Fibroblast of pulmonary artery (primary cell): Measurements from ENCODE around the gene GMPPA.
A peak's percentile ranks its signal among the peaks of the same experiment; 100 is the strongest.

Source experiments
- DNase-seq: peaks from one replicate; pipeline ENCODE4 v3.0.0-alpha.2; 2010; ENCODE audit warnings: low read depth
- H3K4me3 ChIP-seq: replicated peaks from 2 replicates; pipeline ENCODE4 v1.5.1; 2011; ENCODE audit warnings: low read depth, mild to moderate bottlenecking, control low read depth, low read length, moderate library complexity
- TF ChIP-seq, protein P1 (sequence below): IDR thresholded peaks from 2 replicates; pipeline ENCODE4 v1.5.1; 2011; ENCODE audit warnings: mild to moderate bottlenecking, control low read depth, low read length, inconsistent platforms; ENCODE audit errors: missing control alignments

The GMPPA gene

DNA sequence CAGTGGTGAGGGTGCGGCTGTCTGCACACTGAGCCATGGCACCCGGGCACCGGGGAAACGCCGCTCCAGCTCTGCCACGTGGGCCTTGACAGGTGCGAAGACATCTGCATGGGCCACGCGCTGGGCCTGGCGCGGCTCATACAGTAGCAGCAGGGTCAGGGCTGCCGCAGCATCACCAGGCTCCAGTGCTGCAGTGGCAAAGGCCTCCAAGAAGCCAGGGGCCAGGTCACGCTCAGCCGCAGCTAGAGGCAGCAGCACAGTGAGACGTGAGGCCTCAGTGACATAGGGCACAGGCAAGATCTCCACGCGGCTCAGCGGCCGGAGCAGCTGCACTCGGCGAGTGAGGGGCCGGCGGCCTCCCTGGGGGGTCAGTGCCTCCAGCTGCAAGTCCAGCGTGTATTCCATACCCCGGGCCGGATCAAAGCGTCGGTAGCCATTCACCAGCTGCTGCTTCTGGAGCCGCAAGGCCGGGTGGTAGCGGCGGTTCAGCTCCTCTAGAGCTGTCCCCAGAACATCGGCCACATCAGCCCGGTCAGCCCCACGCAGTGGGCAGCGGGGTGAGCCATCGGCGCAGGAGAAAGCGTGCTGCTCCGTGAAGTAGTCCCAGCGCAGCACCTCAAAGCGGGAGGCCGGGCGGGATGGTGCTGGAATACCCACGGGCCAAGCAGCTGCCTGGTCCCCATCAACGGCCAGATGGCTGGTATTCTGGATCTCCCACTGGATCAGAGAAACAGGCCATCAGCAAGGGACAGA is 41.4 kb downstream of the GMPPA start:
- no peak overlapping the region for H3K4me3 ChIP-seq
- no peak for DNase-seq
- TF ChIP-seq, protein P1, sequence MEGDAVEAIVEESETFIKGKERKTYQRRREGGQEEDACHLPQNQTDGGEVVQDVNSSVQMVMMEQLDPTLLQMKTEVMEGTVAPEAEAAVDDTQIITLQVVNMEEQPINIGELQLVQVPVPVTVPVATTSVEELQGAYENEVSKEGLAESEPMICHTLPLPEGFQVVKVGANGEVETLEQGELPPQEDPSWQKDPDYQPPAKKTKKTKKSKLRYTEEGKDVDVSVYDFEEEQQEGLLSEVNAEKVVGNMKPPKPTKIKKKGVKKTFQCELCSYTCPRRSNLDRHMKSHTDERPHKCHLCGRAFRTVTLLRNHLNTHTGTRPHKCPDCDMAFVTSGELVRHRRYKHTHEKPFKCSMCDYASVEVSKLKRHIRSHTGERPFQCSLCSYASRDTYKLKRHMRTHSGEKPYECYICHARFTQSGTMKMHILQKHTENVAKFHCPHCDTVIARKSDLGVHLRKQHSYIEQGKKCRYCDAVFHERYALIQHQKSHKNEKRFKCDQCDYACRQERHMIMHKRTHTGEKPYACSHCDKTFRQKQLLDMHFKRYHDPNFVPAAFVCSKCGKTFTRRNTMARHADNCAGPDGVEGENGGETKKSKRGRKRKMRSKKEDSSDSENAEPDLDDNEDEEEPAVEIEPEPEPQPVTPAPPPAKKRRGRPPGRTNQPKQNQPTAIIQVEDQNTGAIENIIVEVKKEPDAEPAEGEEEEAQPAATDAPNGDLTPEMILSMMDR: no peak

DNA sequence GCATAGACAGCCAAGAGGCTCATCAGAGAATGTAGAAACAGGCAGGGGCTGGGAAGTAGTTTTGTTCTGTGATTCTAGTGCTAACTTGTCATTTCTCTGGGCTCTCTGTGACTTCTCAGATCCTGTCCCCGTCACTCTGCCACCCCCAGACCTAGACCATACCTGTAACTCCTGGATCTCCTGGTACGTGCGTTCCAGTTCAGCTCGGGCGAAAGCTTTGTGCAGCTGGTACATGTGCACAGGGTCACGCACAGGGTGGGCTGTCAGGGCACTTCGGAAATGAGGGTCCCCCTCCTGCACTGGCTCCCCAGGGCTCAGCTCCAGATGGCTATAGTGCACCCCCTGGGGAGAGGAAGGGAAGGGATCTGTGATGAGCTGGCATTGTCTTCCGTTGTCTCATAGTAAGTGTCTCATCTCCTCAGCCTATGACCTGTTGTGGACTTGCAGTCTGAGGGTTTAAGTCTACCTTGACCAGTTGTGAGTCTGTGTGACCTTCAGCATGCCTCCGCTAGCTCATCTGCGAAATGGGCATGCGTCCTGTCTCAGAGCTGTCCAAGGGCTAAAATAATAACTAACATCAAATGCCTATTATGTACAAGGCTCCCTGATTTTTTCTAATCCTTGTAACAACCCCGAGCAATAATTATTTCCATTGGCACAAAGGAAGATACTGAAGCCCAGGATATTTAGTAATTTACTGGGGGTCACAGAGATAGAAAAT is 42.3 kb downstream of the GMPPA start:
- no peak for DNase-seq
- H3K4me3 ChIP-seq: no peak overlapping the region
- TF ChIP-seq, protein P1: no peak

DNA sequence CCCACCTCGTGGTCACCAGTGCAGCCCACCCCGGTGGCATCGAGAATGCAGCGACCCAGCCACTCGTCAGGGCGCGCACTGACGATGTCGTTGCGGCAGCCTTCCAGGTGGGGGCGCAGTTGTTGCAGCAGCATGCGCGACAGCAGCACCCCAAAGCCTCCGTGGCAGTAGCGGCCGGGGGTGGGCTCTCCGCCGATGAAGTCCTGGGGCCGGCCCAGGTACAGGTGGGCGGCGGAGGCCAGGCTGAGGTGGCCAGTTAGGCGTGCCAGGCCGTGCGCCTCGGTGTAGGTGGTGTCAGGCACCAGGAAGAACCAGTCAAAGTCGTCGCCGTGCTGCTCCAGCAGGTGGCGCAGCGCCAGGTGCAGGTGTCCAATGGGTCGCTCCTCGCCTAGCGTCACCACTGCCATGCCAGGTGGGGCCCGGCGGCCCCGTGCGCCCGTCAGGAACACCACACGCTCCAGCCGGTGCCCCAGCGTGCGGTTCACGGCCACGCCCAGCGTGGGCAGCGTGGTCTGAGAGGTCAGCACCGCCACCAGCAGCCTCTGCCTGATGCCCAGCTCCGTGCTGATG is 43.0 kb downstream of the GMPPA start:
- DNase-seq: peak; percentile 66
- TF ChIP-seq, protein P1: peak; percentile 77
- no peak overlapping the region for H3K4me3 ChIP-seq

DNA sequence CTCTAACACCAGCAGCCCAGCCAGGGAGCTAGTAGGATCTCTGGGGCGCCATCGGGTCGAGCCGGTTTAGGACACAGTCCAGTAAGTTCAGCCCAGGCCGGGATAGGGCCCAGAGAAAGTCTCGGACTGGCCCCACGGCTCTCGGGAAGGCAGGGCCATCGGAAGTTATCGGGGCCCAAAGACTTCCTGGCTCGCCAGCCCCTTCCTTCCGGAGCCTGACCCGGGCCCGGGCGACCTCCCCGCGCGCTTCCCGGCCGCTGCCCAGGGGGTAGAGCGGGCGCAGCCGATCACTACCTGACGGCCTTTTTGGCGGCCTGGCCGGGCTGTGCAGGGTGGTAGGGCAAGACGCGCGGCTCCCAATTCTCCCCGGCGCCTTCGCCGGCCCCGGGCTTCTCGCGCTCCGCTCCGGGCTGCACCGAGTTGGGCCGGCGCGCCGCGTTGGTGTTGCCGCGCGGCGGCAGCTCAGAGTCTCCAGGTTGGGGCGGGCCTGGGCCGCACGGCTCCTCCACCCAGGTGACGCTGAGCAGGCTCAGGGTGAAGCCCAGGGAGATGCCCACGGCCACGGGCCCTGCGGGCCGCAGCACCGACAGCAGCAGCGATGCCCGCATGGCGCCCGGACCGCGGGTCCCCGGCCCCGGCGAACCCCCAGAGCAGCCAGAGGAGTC is 44.4 kb downstream of the GMPPA start:
- peak; percentile 37 for DNase-seq
- H3K4me3 ChIP-seq: peak overlapping the region; percentile 65
- TF ChIP-seq, protein P1: no peak

DNA sequence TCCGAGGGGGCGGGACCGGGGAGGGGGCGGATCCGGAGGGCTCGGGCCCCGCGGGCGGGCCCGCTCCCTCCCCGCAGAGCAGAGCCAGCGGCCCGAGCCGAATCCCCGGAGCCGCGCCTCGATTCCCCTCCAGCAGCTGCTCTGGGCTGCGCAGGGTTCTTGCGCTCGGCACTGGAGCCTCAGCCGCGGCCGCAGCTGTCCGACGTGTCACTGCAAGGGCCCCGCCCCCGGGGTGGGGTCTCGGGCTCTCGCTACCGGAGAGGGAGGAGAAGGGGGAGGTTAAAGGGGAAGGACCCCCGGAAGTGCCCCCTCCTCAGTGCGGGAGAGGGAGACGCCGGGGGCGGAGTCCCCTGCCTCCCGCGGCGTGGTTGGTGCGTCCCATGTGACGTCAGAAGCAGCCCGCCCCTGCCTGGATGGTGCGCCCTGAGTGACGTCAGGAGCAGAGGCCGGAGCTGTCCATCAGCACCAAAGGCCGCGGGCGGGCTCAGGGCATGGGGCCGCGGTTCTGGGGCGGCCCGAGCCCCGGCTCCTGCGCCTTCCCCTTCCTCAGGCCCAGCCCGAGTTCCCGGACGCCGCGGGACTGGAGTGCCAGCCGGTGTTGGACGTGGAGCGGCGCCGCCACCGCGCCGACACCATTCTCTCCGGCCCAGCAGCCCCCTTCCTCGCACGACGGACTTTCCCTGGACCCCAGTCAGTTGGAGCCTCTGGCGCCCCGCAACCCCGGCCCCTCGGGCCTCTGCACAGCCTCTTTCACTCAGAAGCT is 45.1 kb downstream of the GMPPA start, which contains the start of the genes CHPF and TMEM198:
TSS of gene CHPF (minus strand) at position 214 of the 763 bp plus-strand sequence. CDS start 271 bp downstream, outside the sequence.
TSS of gene TMEM198 (plus strand) at position 433 of the 763 bp plus-strand sequence. CDS start 700 bp downstream, outside the sequence.
- TF ChIP-seq, protein P1: no peak
- DNase-seq: peak; percentile 98

DNA sequence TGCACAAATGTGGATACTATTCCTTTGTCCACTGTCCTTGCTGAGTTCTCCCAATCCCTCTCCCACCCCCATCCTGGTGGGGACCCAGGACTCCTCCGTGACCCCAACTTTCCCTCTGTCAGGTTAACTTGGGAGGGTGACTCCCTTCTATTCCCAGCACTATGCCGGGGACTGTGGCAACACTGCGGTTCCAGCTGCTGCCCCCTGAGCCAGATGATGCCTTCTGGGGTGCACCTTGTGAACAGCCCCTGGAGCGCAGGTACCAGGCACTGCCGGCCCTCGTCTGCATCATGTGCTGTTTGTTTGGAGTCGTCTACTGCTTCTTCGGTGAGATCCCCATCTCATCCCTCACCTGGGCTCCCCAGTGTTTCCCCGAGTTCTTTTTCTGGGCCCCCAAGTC is 45.9 kb downstream of the GMPPA start:
- peak overlapping the region; percentile 65 for H3K4me3 ChIP-seq
- no peak for DNase-seq
- TF ChIP-seq, protein P1: no peak

More for the DNA sequence above, 45.1 kb downstream of the GMPPA start, which contains the start of the genes CHPF and TMEM198:
- H3K4me3 ChIP-seq: peak within 1 kb of the TSS; percentile 65
